K562 (cell line): ENCODE measurements around the gene ERCC1. TPM values are rescaled to one million over a fixed set of nuclear protein-coding genes. Genes with fewer than 3 reads are reported as not detected.

Experiments used
- ATAC-seq: fragments of 200-7000 bp; cut with Tn5 transposase; 3 replicates; pipeline ENCODE4 v1.9.1; 2020; ENCODE audit warnings: moderate library complexity
- BruUV-seq: library from RNA; stranded (reverse); fragments of 400-500 nt; replicated peaks from 2 replicates; lab custom pipeline; 2021; lab: Mats Ljungman, UMichigan
- CTCF ChIA-PET: fragments of 300-600 bp; formaldehyde crosslinking; extraction: SDS; loops from one replicate; lab custom pipeline; 2021; ENCODE audit warnings: low intra/inter-chr PET ratio; lab: Yijun Ruan, JAX
- POLR2A ChIA-PET: fragments of 300-600, 350-650 bp; sonication (Branson Sonifier 250); formaldehyde crosslinking; extraction: SDS; loops from one replicate; lab custom pipeline; 2021; ENCODE audit warnings: antibody characterized with exemption, inconsistent platforms; lab: Yijun Ruan, JAX
- DNase-seq, 4 experiments: peaks; one replicate each; pipeline versions ENCODE4 v3.0.0 to v3.0.0-alpha.2; 2011 to 2018; ENCODE audit warnings: low spot score in 3 of 4, mixed read lengths in 3 of 4; ENCODE audit errors: extremely low read depth in 1 of 4
- FAIRE-seq: peaks from 2 replicates; lab custom pipeline; 2011; peaks lifted over from hg19 to GRCh38; lab: Jason Lieb, UNC
- H2AFZ ChIP-seq: 2 replicates; pipeline ENCODE4 v1.6.0; 2011; ENCODE audit warnings: low read depth, low read length, control low read depth, inconsistent platforms
- H3K27ac ChIP-seq: fragments of 200-600 bp; 3 replicates; pipeline ENCODE4 v1.8.0; 2011; ENCODE audit warnings: low read depth, mild to moderate bottlenecking, control low read depth, inconsistent platforms, low read length, moderate library complexity, mixed read lengths; ENCODE audit errors: extremely low read depth
- H3K27me3 ChIP-seq, 2 experiments: fragments of 300-600 bp in 1 of 2; 2 replicates in 1 of 2; 3 replicates in 1 of 2; pipeline versions ENCODE4 v1.6.0 to v1.8.0; 2011; ENCODE audit warnings: inconsistent platforms in 2 of 2, low read length in 2 of 2, mild to moderate bottlenecking in 1 of 2, mixed read lengths in 1 of 2, moderate library complexity in 1 of 2; ENCODE audit not compliant: control insufficient read depth in 2 of 2, insufficient read depth in 2 of 2
- H3K36me3 ChIP-seq: fragments of 300-600 bp; 3 replicates; pipeline ENCODE4 v1.8.0; 2011; ENCODE audit warnings: mild to moderate bottlenecking, low read length, inconsistent platforms; ENCODE audit not compliant: control insufficient read depth, insufficient read depth
- H3K4me1 ChIP-seq, 2 experiments: fragments of 200-600 bp in 1 of 2; replicated peaks in 1 of 2; 2 replicates in 1 of 2; 3 replicates in 1 of 2; pipeline versions ENCODE4 v1.5.1 to v1.8.0; 2011; ENCODE audit warnings: inconsistent platforms in 2 of 2, low read length in 2 of 2, mild to moderate bottlenecking in 1 of 2, mixed read lengths in 1 of 2, moderate library complexity in 1 of 2; ENCODE audit not compliant: control insufficient read depth in 2 of 2, insufficient read depth in 2 of 2
- H3K4me2 ChIP-seq: 2 replicates; pipeline ENCODE4 v1.6.1; 2011; ENCODE audit warnings: low read length, control low read depth, inconsistent platforms, mixed read lengths; ENCODE audit not compliant: insufficient read depth
- H3K4me3 ChIP-seq: fragments of 200-600 bp; sonication (generic), shearing (Covaris generic); 2 replicates; pipeline ENCODE4 v1.5.1; 2016; ENCODE audit warnings: control low read depth, inconsistent platforms
- H3K79me2 ChIP-seq: fragments of 200-600 bp; 3 replicates; pipeline ENCODE4 v1.8.0; 2011; ENCODE audit warnings: low read length, inconsistent platforms; ENCODE audit not compliant: control insufficient read depth, insufficient read depth
- H3K9ac ChIP-seq, 2 experiments: 2 replicates each; pipeline versions ENCODE4 v1.6.0 to v1.6.1; 2011; ENCODE audit warnings: low read depth in 2 of 2, low read length in 2 of 2, control low read depth in 1 of 2, inconsistent platforms in 1 of 2, mild to moderate bottlenecking in 1 of 2, mixed read lengths in 1 of 2; ENCODE audit not compliant: insufficient read depth in 1 of 2
- H3K9me1 ChIP-seq: one replicate; pipeline ENCODE4 v1.6.0; 2011; ENCODE audit warnings: inconsistent platforms, mild to moderate bottlenecking, low read length, moderate library complexity; ENCODE audit not compliant: control insufficient read depth, insufficient read depth
- H3K9me3 ChIP-seq: replicated peaks from 2 replicates; pipeline ENCODE4 v1.5.1; 2011; ENCODE audit warnings: low read depth, low read length, inconsistent platforms; ENCODE audit not compliant: control insufficient read depth, insufficient read depth
- H4K20me1 ChIP-seq: replicated peaks from 2 replicates; pipeline ENCODE4 v1.6.1; 2011; ENCODE audit warnings: low read length, inconsistent platforms, mixed read lengths; ENCODE audit not compliant: control insufficient read depth, insufficient read depth
- CHD1 ChIP-seq: fragments of 200-600 bp; sonication (generic); IDR thresholded peaks from one replicate; pipeline ENCODE4 v1.6.1; 2012; ENCODE audit warnings: mild to moderate bottlenecking, moderate library complexity, low read length, inconsistent platforms
- CTCFL ChIP-seq: IDR thresholded peaks from 2 replicates; pipeline ENCODE4 v1.6.1; 2011; ENCODE audit warnings: borderline replicate concordance, low read depth, mild to moderate bottlenecking, moderate library complexity, low read length; ENCODE audit not compliant: insufficient read depth, poor library complexity, severe bottlenecking
- HNRNPUL1 ChIP-seq: fragments of 200-400 bp; formaldehyde crosslinking; IDR thresholded peaks from 2 replicates; pipeline ENCODE4 v1.6.1; 2017; ENCODE audit warnings: low read length
- KDM5B ChIP-seq: fragments of 200-600 bp; sonication (generic); IDR thresholded peaks from 2 replicates; pipeline ENCODE4 v1.6.1; 2012; ENCODE audit warnings: low read depth, mild to moderate bottlenecking, moderate library complexity, low read length, control low read depth, inconsistent platforms; ENCODE audit not compliant: insufficient replicate concordance
- MEF2A ChIP-seq: IDR thresholded peaks from 2 replicates; pipeline ENCODE4 v1.6.1; 2011; ENCODE audit warnings: low read depth, mild to moderate bottlenecking, low read length, moderate library complexity; ENCODE audit not compliant: control insufficient read depth
- NR0B1 ChIP-seq: fragments of 450-650 bp; IDR thresholded peaks from one replicate; pipeline ENCODE4 v1.6.1; 2018; ENCODE audit warnings: mild to moderate bottlenecking, moderate library complexity; ENCODE audit not compliant: partially characterized antibody
- PHF20 ChIP-seq: fragments of 450-650 bp; IDR thresholded peaks from 2 replicates; pipeline ENCODE4 v1.6.1; 2018; ENCODE audit not compliant: partially characterized antibody
- RBM25 ChIP-seq: fragments of 200-400 bp; formaldehyde crosslinking; IDR thresholded peaks from 2 replicates; pipeline ENCODE4 v1.6.1; 2018; ENCODE audit warnings: low read length, low read depth, moderate library complexity; ENCODE audit not compliant: severe bottlenecking
- RCOR1 ChIP-seq, 2 experiments: IDR thresholded peaks; 2 replicates each; pipeline ENCODE4 v1.6.1; 2012; ENCODE audit warnings: low read depth in 2 of 2, low read length in 2 of 2, borderline replicate concordance in 1 of 2, improper control_type of control experiment in 1 of 2
- SIN3B ChIP-seq: fragments of 450-650 bp; IDR thresholded peaks from 2 replicates; pipeline ENCODE4 v1.6.1; 2017; ENCODE audit warnings: low read depth, mild to moderate bottlenecking, moderate library complexity
- TAF9B ChIP-seq: fragments of 450-650 bp; IDR thresholded peaks from 2 replicates; pipeline ENCODE4 v1.6.1; 2018; ENCODE audit warnings: mild to moderate bottlenecking; ENCODE audit not compliant: partially characterized antibody
- TBL1XR1 ChIP-seq, 2 experiments: IDR thresholded peaks; 2 replicates each; pipeline ENCODE4 v1.6.1; 2012; ENCODE audit warnings: improper control_type of control experiment in 2 of 2, low read length in 2 of 2, mild to moderate bottlenecking in 1 of 2
- ZNF121 ChIP-seq: sonication (generic); formaldehyde crosslinking; conservative IDR thresholded peaks from 2 replicates; pipeline ENCODE4 v1.8.0; 2022; ENCODE audit warnings: missing genetic modification reagents
- ZNF311 ChIP-seq: fragments of 250-450 bp; sonication (Bioruptor Pico); IDR thresholded peaks from 2 replicates; pipeline ENCODE4 v1.4.0; 2020; ENCODE audit warnings: mild to moderate bottlenecking, moderate library complexity
- ZNF398 ChIP-seq: fragments of 250-450 bp; sonication (Bioruptor Pico); IDR thresholded peaks from 2 replicates; pipeline ENCODE4 v1.8.0; 2021; ENCODE audit warnings: moderate library complexity, mild to moderate bottlenecking, inconsistent platforms
- ZNF584 ChIP-seq: fragments of 200-800 bp; sonication (Bioruptor generic); IDR thresholded peaks from 2 replicates; pipeline ENCODE4 v1.6.1; 2016; ENCODE audit warnings: low read depth, mild to moderate bottlenecking, missing genetic modification characterization, missing compliant biosample characterization
- ZNF699 ChIP-seq: fragments of 250-450 bp; sonication (Bioruptor Pico); IDR thresholded peaks from 2 replicates; pipeline ENCODE4 v1.8.0; 2021; ENCODE audit warnings: mild to moderate bottlenecking, moderate library complexity; ENCODE audit not compliant: insufficient replicate concordance
- WGBS: fragments of 100-300 bp; shearing (Covaris generic); methylation state at CpG from one replicate; pipeline ENCODE4 v1.1.6; 2016; ENCODE audit warnings: low coverage, mixed read lengths; ENCODE audit not compliant: insufficient coverage; ENCODE audit errors: missing lambda C conversion rate; 5-methylcytosine and 5-hydroxymethylcytosine counted together
- in situ Hi-C: fragments of 300-500 bp; cut with MboI; formaldehyde crosslinking; loops from 4 replicates; pipeline ENCODE4 v1.15.0; 2018; ENCODE audit warnings: inconsistent platforms, mixed read lengths
- intact Hi-C: fragments of 100-400 bp; cut with micrococcal nuclease; formaldehyde crosslinking; loops from 2 replicates; pipeline ENCODE4 v1.14.2; 2022
- polyA plus RNA-seq, 8 experiments: library from polyadenylated mRNA; depleted of rRNA in 4 of 8; stranded (reverse) in 5 of 8; unstranded in 3 of 8; fragments of >200 nt; fragmentation: Nextera tagmentation in 2 of 8; fragmentation: Illumina TruSeq in 1 of 8; extraction: Ambion mirVana in 2 of 8; extraction: Trizol in 1 of 8; gene quantifications; 2 replicates each; pipeline versions ENCODE4 v1.2.1 to v1.2.3, GENCODE V29; 2011 to 2014; ENCODE audit warnings: inconsistent platforms in 1 of 8, missing spikeins in 1 of 8
- total RNA-seq, 7 experiments: library from RNA; depleted of rRNA in 6 of 7; stranded (reverse); fragments of >200 nt in 6 of 7; fragmentation: Illumina TruSeq in 2 of 7; extraction: Trizol in 2 of 7; gene quantifications; 2 replicates each; pipeline versions ENCODE4 v1.2.1 to v1.2.3, GENCODE V29; 2011 to 2021; ENCODE audit warnings: low replicate concordance in 1 of 7
- TF ChIP-seq, protein P1 (sequence below): sonication (generic); formaldehyde crosslinking; IDR thresholded peaks from 2 replicates; pipeline ENCODE4 v1.9.0; 2022; ENCODE audit warnings: mild to moderate bottlenecking, missing genetic modification reagents

ERCC1 gene
- total and polyA plus RNA-seq, 9 of the 15 experiments (the other 6 are each of a cell fraction or from before 2014, with no cell fraction given) = 9.3 to 92.6 (median 60.0) TPM

DNA sequence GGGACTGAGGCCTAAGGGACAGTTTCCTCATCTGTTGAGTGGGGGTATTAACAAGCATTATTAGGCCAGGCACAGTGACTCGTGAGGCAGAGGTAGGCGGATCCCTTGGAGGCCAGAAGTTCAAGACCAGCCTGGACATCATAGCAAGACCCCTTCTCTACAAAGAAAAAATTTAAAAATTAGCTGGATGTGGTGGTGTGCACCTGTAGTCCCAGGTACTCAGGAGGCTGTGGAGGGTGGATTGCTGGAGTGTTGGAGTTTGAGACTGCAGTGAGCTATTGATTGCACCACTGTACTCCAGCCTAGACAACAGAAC is 32.7 kb upstream of the ERCC1 start:
- DNase-seq = no peak
- no peak for FAIRE-seq
- intact Hi-C loops (no loop called here), in situ Hi-C loops (no loop called here)
- H3K4me2 ChIP-seq = peak overlapping the region; percentile 64
- POLR2A ChIA-PET = interaction anchor here (0.6 to 3.7 kb wide), 3 partner anchors 12 to 365 kb away, joined by 3 to 36 read pairs (median 4); partner anchors contain the start of gene FOSB
- H3K9me3 ChIP-seq = no peaks in the 10 kb centered on the region
- H3K27me3 ChIP-seq = no peaks in the 10 kb centered on the region
- no peaks in the 10 kb centered on the region for H3K79me2 ChIP-seq
- H3K36me3 ChIP-seq = no peaks in the 10 kb centered on the region
- WGBS = 36% methylated on average over 2 of the region's 2 CpGs
- peak overlapping the region; percentile 86 for H3K27ac ChIP-seq
- peak overlapping the region; percentile 94 for H2AFZ ChIP-seq
- H3K9me1 ChIP-seq = no peaks in the 10 kb centered on the region
- H3K4me1 ChIP-seq = peaks cover 13 to 14% of the 10 kb centered on the region in 2 experiments
- no peaks in the 10 kb centered on the region for H4K20me1 ChIP-seq
- no peak for ATAC-seq
- no TSS peak for BruUV-seq
- peak overlapping the region; percentile 66 to 89 for H3K9ac ChIP-seq
- H3K4me3 ChIP-seq = no peak overlapping the region
- CTCF ChIA-PET = no interaction called here
- TF ChIP-seq ZNF121 (CRISPR knock-in tag) = peak; percentile 99
- TF ChIP-seq PHF20 = peak; percentile 60
- no peak for TF ChIP-seq CHD1
- no peak for TF ChIP-seq NR0B1
- TF ChIP-seq TBL1XR1 (IDR thresholded peaks at IDR 0.05; ENCODE audit: low read length in 2 of 2) = 0 out of 4 replicates have a peak, but pooled peaks of 1 of the 2 experiments have one; percentile 28
- TF ChIP-seq RCOR1 (IDR thresholded peaks at IDR 0.05; ENCODE audit: borderline replicate concordance in 1 of 2, low read depth in 2 of 2, low read length in 2 of 2) = no peak
- TF ChIP-seq ZNF699 (CRISPR knock-in tag) = no peak
- no peak for TF ChIP-seq ZNF311 (CRISPR knock-in tag)
- TF ChIP-seq CTCFL = no peak
- no peak for TF ChIP-seq KDM5B
- TF ChIP-seq ZNF398 (CRISPR knock-in tag) = no peak
- no peak for TF ChIP-seq MEF2A
- no peak for TF ChIP-seq HNRNPUL1
- TF ChIP-seq TAF9B = no peak
- no peak for TF ChIP-seq ZNF584 (CRISPR knock-in tag)
- TF ChIP-seq, protein P1, sequence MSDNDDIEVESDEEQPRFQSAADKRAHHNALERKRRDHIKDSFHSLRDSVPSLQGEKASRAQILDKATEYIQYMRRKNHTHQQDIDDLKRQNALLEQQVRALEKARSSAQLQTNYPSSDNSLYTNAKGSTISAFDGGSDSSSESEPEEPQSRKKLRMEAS = no peak
- no peak for TF ChIP-seq SIN3B
- TF ChIP-seq RBM25 = peak; percentile 55
